Measurements from ENCODE around the gene LAMA3. TPM values are rescaled to one million over a fixed set of nuclear protein-coding genes. Genes with fewer than 3 reads are reported as not detected.
A peak's percentile ranks its signal among the peaks of the same experiment; 100 is the strongest.

LAMA3 gene
- total and polyA plus RNA-seq, 8 donors = 2.1 to 13.9 (median 5.1) TPM

GRCh38 chr18:23859466-23860336 is 170.4 kb downstream of the LAMA3 start:
- TF ChIP-seq CTCF (IDR thresholded peaks at IDR 0.05) = no peak

GRCh38 chr18:23861326-23861725 is 172.1 kb downstream of the LAMA3 start:
- ATAC-seq (no peak), FAIRE-seq (no peak), DNase-seq (no peak)
- Histone ChIP-seq H3K36me3 (no peaks in the 10 kb centered on the region), H3K4me1 (no peaks in the 10 kb centered on the region), H3K9me3 (no peaks in the 10 kb centered on the region), H3K27me3 (no peaks in the 10 kb centered on the region), H3K27ac (peak overlapping the region in 3 of 4 donors; percentile 17 to 66 (median 56)), H3K4me3 (no peak overlapping the region)
- no peak for TF ChIP-seq CTCF (IDR thresholded peaks at IDR 0.05)
- 84 to 86% methylated on average over 6 of the region's 6 CpGs for WGBS, 2 donors
- intact Hi-C loops (cut with DNase I) = no loop called here

More at GRCh38 chr18:23859466-23860336, 170.4 kb downstream of the LAMA3 start:
- Histone ChIP-seq H3K27me3 (no peaks in the 10 kb centered on the region), H3K9me3 (no peaks in the 10 kb centered on the region), H3K4me1 (no peaks in the 10 kb centered on the region), H3K36me3 (no peaks in the 10 kb centered on the region), H3K27ac (no peak overlapping the region), H3K4me3 (no peak overlapping the region)
- ATAC-seq (no peak), FAIRE-seq (no peak), DNase-seq (no peak)
- intact Hi-C loops (cut with DNase I) = no loop called here
- WGBS, 2 donors = 79 to 81% methylated on average over 3 of the region's 3 CpGs

- 65% methylated on average over 6 of the region's 6 CpGs for WGBS, 2 donors
- H3K4me1 ChIP-seq = no peaks in the 10 kb centered on the region
- peak overlapping the region in 3 of 4 donors; percentile 17 to 66 (median 56) for H3K27ac ChIP-seq
- H3K27me3 ChIP-seq = no peaks in the 10 kb centered on the region
- ATAC-seq (peak in 3 of 4 donors; percentile 33 to 65 (median 38)), FAIRE-seq (no peak), DNase-seq (no peak)
- no peak for TF ChIP-seq CTCF (IDR thresholded peaks at IDR 0.05)
- no peak overlapping the region for H3K4me3 ChIP-seq
- intact Hi-C loops (cut with DNase I) = no loop called here
- no peaks in the 10 kb centered on the region for H3K9me3 ChIP-seq
- H3K36me3 ChIP-seq = no peaks in the 10 kb centered on the region
Measured at GRCh38 chr18:23861805-23862470, 172.7 kb downstream of the LAMA3 start.

- no peak overlapping the region for H3K27ac ChIP-seq
- no peak for ATAC-seq
- H3K4me3 ChIP-seq = no peak overlapping the region
- intact Hi-C loops (cut with DNase I) = no loop called here
- TF ChIP-seq CTCF (IDR thresholded peaks at IDR 0.05) = no peak
- DNase-seq = no peak
- no peaks in the 10 kb centered on the region for H3K4me1 ChIP-seq
- H3K36me3 ChIP-seq = no peaks in the 10 kb centered on the region
- H3K9me3 ChIP-seq = no peaks in the 10 kb centered on the region
- no peaks in the 10 kb centered on the region for H3K27me3 ChIP-seq
- no peak for FAIRE-seq
- WGBS, 2 donors = 84 to 88% methylated on average over 4 of the region's 4 CpGs
Measured at GRCh38 chr18:23864624-23865023, 175.4 kb downstream of the LAMA3 start.
